ENCODE data around the gene B4GAT1.
"Not testable (repeated sequence)": the region's sequence is repeated elsewhere in the genome, so short reads cannot be mapped to it uniquely, and the experiment has no call there.

Gene B4GAT1

DNA sequence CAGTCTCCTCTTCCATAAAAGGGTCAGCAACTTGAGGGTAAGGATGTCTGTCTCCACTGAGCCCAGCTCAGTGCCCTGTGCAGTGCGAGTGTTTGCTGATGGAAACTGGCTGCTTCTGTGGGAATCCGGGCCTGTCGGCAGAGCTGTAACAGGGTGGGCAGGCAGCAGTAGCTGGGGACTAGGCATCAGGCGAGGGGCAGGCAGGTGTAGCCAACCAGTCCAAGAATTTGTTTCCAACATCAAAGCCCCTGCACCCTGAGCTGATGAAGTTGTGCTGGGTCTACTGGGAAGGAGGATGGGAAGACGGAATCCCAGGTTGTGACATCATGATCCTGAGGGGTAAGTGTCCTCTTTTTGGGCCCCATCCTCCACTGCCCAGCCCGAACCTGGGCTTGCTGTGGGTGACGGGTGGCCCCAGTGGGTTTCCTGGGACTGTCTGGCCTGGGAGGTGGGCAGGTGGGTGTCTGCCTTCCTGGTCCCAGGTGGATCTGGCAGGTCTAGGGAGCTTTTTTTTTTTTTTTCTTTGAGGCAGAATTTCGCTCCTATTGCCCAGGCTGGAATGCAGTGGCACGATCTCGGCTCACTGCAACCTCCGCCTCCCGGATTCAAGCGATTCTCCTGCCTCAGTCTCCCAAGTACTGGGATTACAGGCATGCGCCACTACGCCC lies 13.1 kb upstream of the B4GAT1 start:
- H4K91ac ChIP-seq (ENCODE audit: low read depth, low read length, poor library complexity) = no peak overlapping the region
- WGBS, 2 donors (ENCODE audit: extremely low coverage in 2 of 2, insufficient read length in 2 of 2, insufficient replicate concordance in 1 of 2) = no CpG with 5 or more reads among the region's 15 CpGs
- peak overlapping the region in 1 of 2 donors; percentile 42 for H3K4me3 ChIP-seq (ENCODE audit: low read length in 2 of 2)
- no peak overlapping the region for H3K4ac ChIP-seq (ENCODE audit: low read length)
- no peaks in the 10 kb centered on the region for H3K27me3 ChIP-seq (ENCODE audit: control insufficient read depth in 3 of 3, insufficient read depth in 3 of 3, low read depth in 1 of 3, low read length in 3 of 3)
- DNase-seq (ENCODE audit: low spot score) = no peak
- H3K23ac ChIP-seq (ENCODE audit: low read depth, low read length, poor library complexity) = peak overlapping the region; percentile 94
- H3K18ac ChIP-seq (ENCODE audit: low read length) = no peak overlapping the region
- H2AK5ac ChIP-seq (ENCODE audit: low read depth, low read length) = no peak overlapping the region
- H2AFZ ChIP-seq (ENCODE audit: low read length) = no peak overlapping the region
- peak overlapping the region; percentile 54 for H4K8ac ChIP-seq (ENCODE audit: low read depth, low read length)
- no peak overlapping the region for H2BK120ac ChIP-seq (ENCODE audit: low read depth, low read length)
- no peak overlapping the region for H2BK15ac ChIP-seq (ENCODE audit: low read length)
- H3K9ac ChIP-seq (ENCODE audit: low read depth, low read length, poor library complexity) = peak overlapping the region; percentile 54
- H3K14ac ChIP-seq (ENCODE audit: low read length) = no peak overlapping the region
- no peaks in the 10 kb centered on the region for H3K9me3 ChIP-seq (replicated peaks in 1 of 2; ENCODE audit: control insufficient read depth in 2 of 2, insufficient read depth in 1 of 2, low read depth in 1 of 2, low read length in 2 of 2)
- H3K4me2 ChIP-seq (ENCODE audit: insufficient read depth, low read length, poor library complexity, severe bottlenecking) = no peak overlapping the region
- peaks cover 6 to 22% of the 10 kb centered on the region in 2 donors for H3K36me3 ChIP-seq (replicated peaks in 1 of 2; ENCODE audit: control insufficient read depth in 2 of 2, insufficient read depth in 2 of 2, low read length in 2 of 2)
- H3K79me1 ChIP-seq (ENCODE audit: low read depth, low read length) = peaks cover 3% of the 10 kb centered on the region
- peaks cover 2 to 11% of the 10 kb centered on the region in 2 donors for H3K4me1 ChIP-seq (ENCODE audit: control insufficient read depth in 2 of 2, insufficient read depth in 1 of 2, low read depth in 1 of 2, low read length in 2 of 2)
- no peak overlapping the region for H2BK12ac ChIP-seq (ENCODE audit: low read length)
- H2BK5ac ChIP-seq (ENCODE audit: low read length) = no peak overlapping the region
- H3K27ac ChIP-seq (replicated peaks; ENCODE audit: low read length) = no peak overlapping the region

DNA sequence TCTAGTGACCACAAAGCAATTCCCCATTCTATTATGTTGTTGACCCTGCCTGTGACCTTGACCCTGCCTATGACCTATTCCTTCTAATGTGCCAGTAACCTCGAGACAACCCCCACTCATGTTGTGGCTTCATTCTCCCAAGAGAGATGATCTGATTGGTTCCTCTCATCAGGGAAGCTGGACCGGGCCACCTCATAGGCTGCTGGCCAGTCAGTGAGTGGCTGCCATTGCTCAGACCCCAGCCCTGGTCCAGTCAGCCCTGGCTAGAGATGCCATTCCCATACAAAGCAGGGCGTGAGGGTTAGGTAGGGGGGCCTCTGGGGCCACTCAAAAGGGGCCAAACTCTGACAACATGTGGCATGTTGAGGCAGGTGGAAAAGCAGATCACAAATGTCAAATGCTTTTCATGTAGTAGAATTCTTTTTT lies 12.2 kb upstream of the B4GAT1 start:
- Histone ChIP-seq H3K9ac (ENCODE audit: low read depth, low read length, poor library complexity) (peak overlapping the region; percentile 3), H4K91ac (ENCODE audit: low read depth, low read length, poor library complexity) (no peak overlapping the region), H2BK120ac (ENCODE audit: low read depth, low read length) (no peak overlapping the region), H3K14ac (ENCODE audit: low read length) (no peak overlapping the region), H3K18ac (ENCODE audit: low read length) (no peak overlapping the region), H3K27me3 (ENCODE audit: control insufficient read depth in 3 of 3, insufficient read depth in 3 of 3, low read depth in 1 of 3, low read length in 3 of 3) (no peaks in the 10 kb centered on the region), H2BK15ac (ENCODE audit: low read length) (no peak overlapping the region), H2BK5ac (ENCODE audit: low read length) (no peak overlapping the region), H3K23ac (ENCODE audit: low read depth, low read length, poor library complexity) (peak overlapping the region; percentile 78), H2AK5ac (ENCODE audit: low read depth, low read length) (no peak overlapping the region), H3K27ac (replicated peaks; ENCODE audit: low read length) (no peak overlapping the region), H3K4me1 (ENCODE audit: control insufficient read depth in 2 of 2, insufficient read depth in 1 of 2, low read depth in 1 of 2, low read length in 2 of 2) (peaks cover 2 to 11% of the 10 kb centered on the region in 2 donors), H2AFZ (ENCODE audit: low read length) (no peak overlapping the region), H4K8ac (ENCODE audit: low read depth, low read length) (peak overlapping the region; percentile 76), H3K79me1 (ENCODE audit: low read depth, low read length) (peaks cover 3% of the 10 kb centered on the region), H3K4me2 (ENCODE audit: insufficient read depth, low read length, poor library complexity, severe bottlenecking) (no peak overlapping the region), H2BK12ac (ENCODE audit: low read length) (no peak overlapping the region), H3K36me3 (replicated peaks in 1 of 2; ENCODE audit: control insufficient read depth in 2 of 2, insufficient read depth in 2 of 2, low read length in 2 of 2) (peaks cover 6 to 18% of the 10 kb centered on the region in 2 donors), H3K4ac (ENCODE audit: low read length) (peak overlapping the region; percentile 25), H3K4me3 (ENCODE audit: low read length in 2 of 2) (no peak overlapping the region), H3K9me3 (replicated peaks in 1 of 2; ENCODE audit: control insufficient read depth in 2 of 2, insufficient read depth in 1 of 2, low read depth in 1 of 2, low read length in 2 of 2) (no peaks in the 10 kb centered on the region)
- DNase-seq (ENCODE audit: low spot score) = no peak
- whole genome bisulfite sequencing, 2 donors (ENCODE audit: extremely low coverage in 2 of 2, insufficient read length in 2 of 2, insufficient replicate concordance in 1 of 2) = no CpG with 5 or more reads among the region's 3 CpGs

DNA sequence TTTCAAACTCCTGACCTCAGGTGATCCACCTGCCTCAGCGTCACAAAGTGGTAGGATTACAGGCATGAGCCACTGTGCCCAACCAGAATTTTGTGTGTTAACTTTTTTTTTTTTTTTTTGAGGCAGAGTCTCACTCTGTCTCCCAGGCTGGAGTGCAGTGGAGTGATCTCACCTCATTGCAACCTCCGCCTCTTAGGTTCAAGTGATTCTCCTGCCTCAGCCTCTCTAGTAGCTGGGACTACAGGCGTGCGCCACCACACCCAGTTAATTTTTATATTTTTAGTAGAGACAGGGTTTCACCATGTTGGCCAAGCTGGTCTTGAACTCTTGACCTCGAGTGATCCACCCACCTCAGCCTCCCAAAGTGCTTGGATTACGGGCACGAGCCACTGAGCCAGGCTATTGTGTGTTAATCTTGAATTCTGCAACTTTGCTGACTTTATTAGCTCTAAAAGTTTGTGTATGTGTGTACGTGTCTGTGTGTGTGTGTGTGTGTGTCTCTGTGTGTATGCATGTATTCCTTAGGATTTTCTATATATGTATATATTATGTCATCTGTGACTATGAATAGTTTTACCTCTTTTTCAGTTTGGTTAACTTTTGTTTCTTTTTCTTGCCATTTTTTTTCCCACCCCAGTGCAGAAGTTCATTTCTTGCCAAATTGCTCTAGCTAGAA lies 3.3 kb upstream of the B4GAT1 start:
- not testable (repeated sequence) for H3K18ac ChIP-seq (ENCODE audit: low read length); H4K91ac ChIP-seq (ENCODE audit: low read depth, low read length, poor library complexity); H2BK120ac ChIP-seq (ENCODE audit: low read depth, low read length); H3K27me3 ChIP-seq (ENCODE audit: control insufficient read depth in 3 of 3, insufficient read depth in 3 of 3, low read depth in 1 of 3, low read length in 3 of 3); H3K4me2 ChIP-seq (ENCODE audit: insufficient read depth, low read length, poor library complexity, severe bottlenecking); H2BK5ac ChIP-seq (ENCODE audit: low read length); H3K9me3 ChIP-seq (replicated peaks in 1 of 2; ENCODE audit: control insufficient read depth in 2 of 2, insufficient read depth in 1 of 2, low read depth in 1 of 2, low read length in 2 of 2); DNase-seq (ENCODE audit: low spot score); H2AK5ac ChIP-seq (ENCODE audit: low read depth, low read length); H2AFZ ChIP-seq (ENCODE audit: low read length); H3K23ac ChIP-seq (ENCODE audit: low read depth, low read length, poor library complexity); H2BK12ac ChIP-seq (ENCODE audit: low read length); H4K8ac ChIP-seq (ENCODE audit: low read depth, low read length); H3K9ac ChIP-seq (ENCODE audit: low read depth, low read length, poor library complexity); H3K4ac ChIP-seq (ENCODE audit: low read length); H3K14ac ChIP-seq (ENCODE audit: low read length); H3K4me3 ChIP-seq (ENCODE audit: low read length in 2 of 2); H2BK15ac ChIP-seq (ENCODE audit: low read length); H3K27ac ChIP-seq (replicated peaks; ENCODE audit: low read length)
- Histone ChIP-seq H3K4me1 (ENCODE audit: control insufficient read depth in 2 of 2, insufficient read depth in 1 of 2, low read depth in 1 of 2, low read length in 2 of 2) (peaks cover 14 to 19% of the 10 kb centered on the region in 2 donors), H3K36me3 (replicated peaks in 1 of 2; ENCODE audit: control insufficient read depth in 2 of 2, insufficient read depth in 2 of 2, low read length in 2 of 2) (peaks cover 7 to 11% of the 10 kb centered on the region in 2 donors), H3K79me1 (ENCODE audit: low read depth, low read length) (peaks cover 14% of the 10 kb centered on the region)
- WGBS, 2 donors (ENCODE audit: extremely low coverage in 2 of 2, insufficient read length in 2 of 2, insufficient replicate concordance in 1 of 2) = no CpG with 5 or more reads among the region's 8 CpGs

DNA sequence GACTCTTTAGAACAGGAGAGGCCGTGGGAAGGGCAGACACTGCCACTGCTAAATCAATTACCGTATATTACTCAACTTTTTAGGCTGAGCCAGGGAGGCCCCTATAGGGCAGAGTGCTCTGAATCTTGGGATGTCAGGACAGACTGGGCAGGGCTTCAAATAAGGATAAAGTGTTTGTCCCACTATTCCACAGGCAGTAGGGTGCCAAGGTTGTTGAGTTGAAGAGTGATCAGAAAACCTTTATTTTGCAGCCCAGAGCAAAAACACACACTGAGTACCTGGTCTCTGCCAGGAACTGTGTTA lies 1.6 kb upstream of the B4GAT1 start:
- Histone ChIP-seq H2BK15ac (ENCODE audit: low read length) (no peak overlapping the region), H3K4ac (ENCODE audit: low read length) (no peak overlapping the region), H3K27me3 (ENCODE audit: control insufficient read depth in 3 of 3, insufficient read depth in 3 of 3, low read depth in 1 of 3, low read length in 3 of 3) (no peaks in the 10 kb centered on the region), H3K18ac (ENCODE audit: low read length) (no peak overlapping the region), H3K23ac (ENCODE audit: low read depth, low read length, poor library complexity) (no peak overlapping the region), H3K4me1 (ENCODE audit: control insufficient read depth in 2 of 2, insufficient read depth in 1 of 2, low read depth in 1 of 2, low read length in 2 of 2) (peaks cover 23 to 25% of the 10 kb centered on the region in 2 donors), H3K4me2 (ENCODE audit: insufficient read depth, low read length, poor library complexity, severe bottlenecking) (no peak overlapping the region), H4K91ac (ENCODE audit: low read depth, low read length, poor library complexity) (no peak overlapping the region), H4K8ac (ENCODE audit: low read depth, low read length) (no peak overlapping the region), H3K14ac (ENCODE audit: low read length) (no peak overlapping the region), H3K9me3 (replicated peaks in 1 of 2; ENCODE audit: control insufficient read depth in 2 of 2, insufficient read depth in 1 of 2, low read depth in 1 of 2, low read length in 2 of 2) (no peaks in the 10 kb centered on the region), H2BK5ac (ENCODE audit: low read length) (no peak overlapping the region), H3K4me3 (ENCODE audit: low read length in 2 of 2) (no peak overlapping the region), H2AFZ (ENCODE audit: low read length) (no peak overlapping the region), H3K79me1 (ENCODE audit: low read depth, low read length) (peaks cover 16% of the 10 kb centered on the region), H2AK5ac (ENCODE audit: low read depth, low read length) (no peak overlapping the region), H3K9ac (ENCODE audit: low read depth, low read length, poor library complexity) (no peak overlapping the region), H2BK12ac (ENCODE audit: low read length) (no peak overlapping the region), H2BK120ac (ENCODE audit: low read depth, low read length) (no peak overlapping the region), H3K27ac (replicated peaks; ENCODE audit: low read length) (no peak overlapping the region), H3K36me3 (replicated peaks in 1 of 2; ENCODE audit: control insufficient read depth in 2 of 2, insufficient read depth in 2 of 2, low read length in 2 of 2) (peaks cover 5 to 7% of the 10 kb centered on the region in 2 donors)
- no peak for DNase-seq (ENCODE audit: low spot score)
- no CpG with 5 or more reads among the region's 2 CpGs for WGBS, 2 donors (ENCODE audit: extremely low coverage in 2 of 2, insufficient read length in 2 of 2, insufficient replicate concordance in 1 of 2)

All from neuronal stem cell (in vitro differentiated cells).